GM18519 (cell line): Measurements from ENCODE around the gene CROCC.
"Not testable (repeated sequence)": the region's sequence is repeated elsewhere in the genome, so short reads cannot be mapped to it uniquely, and the experiment has no call there.

Experiments used
- ATAC-seq: cut with Tn5 transposase; IDR thresholded peaks from one replicate; pipeline ENCODE4 v1.9.1; 2021; ENCODE audit warnings: mild to moderate bottlenecking, moderate library complexity; ENCODE audit not compliant: unreplicated experiment, low FRiP score

The CROCC gene

DNA sequence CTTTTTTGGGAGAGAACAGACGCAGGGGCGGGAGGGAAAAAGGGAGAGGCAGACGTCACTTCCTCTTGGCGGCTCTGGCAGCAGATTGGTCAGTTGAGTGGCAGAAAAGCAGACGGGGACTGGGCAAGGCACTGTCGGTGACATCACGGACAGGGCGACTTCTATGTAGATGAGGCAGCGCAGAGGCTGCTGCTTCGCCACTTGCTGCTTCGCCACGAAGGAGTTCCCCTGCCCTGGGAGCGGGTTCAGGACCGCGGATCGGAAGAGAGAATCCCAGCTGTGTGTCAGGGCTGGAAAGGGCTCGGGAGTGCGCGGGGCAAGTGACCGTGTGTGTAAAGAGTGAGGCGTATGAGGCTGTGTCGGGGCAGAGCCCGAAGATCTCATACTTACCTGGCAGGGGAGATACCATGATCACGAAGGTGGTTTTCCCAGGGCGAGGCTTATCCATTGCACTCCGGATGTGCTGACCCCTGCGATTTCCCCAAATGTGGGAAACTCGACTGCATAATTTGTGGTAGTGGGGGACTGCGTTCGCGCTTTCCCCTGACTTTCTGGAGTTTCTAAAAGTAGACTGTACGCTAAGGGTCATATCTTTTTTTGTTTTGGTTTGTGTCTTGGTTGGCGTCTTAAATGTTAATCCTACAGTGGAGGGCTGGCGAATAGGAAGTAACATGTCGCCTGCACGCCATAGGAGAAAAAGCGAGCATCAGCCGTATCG, 26.0 kb upstream of the CROCC start, which contains the start of gene RNU1-2:
TSS of gene RNU1-2 (plus strand) at position 383 of the 718 bp plus-strand sequence.
- peak; percentile 84 for ATAC-seq

DNA sequence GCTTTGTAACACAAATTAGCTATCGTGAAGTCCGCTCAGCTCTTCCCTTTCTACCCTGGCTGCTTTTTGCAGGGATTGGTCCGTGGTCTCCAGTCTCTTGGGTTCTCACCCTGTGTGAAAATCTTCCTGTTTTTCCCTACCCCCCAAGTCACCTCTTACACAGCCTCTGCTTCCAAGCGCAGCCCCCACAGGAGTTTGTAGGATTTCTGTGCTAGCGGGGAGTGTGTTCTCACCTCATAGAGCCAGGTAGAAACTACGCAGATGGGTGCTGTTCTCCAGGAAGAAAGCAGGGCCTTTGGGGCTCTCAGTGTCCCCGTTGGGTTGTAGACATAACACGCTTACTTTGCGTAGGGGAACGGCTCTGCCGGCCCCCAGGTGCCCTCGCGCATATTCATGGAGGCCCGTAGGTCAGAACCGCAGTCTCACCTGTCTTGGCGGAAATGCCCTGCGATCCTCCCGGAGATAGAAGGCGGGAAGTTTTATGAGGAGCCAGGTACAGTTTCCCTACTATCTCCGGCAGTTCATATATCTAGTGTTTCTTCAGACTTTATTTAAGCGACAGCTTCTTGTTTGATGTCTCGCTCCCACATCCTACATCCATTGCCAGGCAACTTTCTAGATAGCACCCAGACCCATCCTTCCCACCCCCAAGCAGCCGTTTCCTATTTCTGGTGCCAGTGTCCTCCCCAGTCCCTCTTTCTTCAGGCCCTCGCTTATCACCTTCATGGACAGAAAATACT, 25.2 kb upstream of the CROCC start:
- ATAC-seq, result not testable (repeated sequence)

DNA sequence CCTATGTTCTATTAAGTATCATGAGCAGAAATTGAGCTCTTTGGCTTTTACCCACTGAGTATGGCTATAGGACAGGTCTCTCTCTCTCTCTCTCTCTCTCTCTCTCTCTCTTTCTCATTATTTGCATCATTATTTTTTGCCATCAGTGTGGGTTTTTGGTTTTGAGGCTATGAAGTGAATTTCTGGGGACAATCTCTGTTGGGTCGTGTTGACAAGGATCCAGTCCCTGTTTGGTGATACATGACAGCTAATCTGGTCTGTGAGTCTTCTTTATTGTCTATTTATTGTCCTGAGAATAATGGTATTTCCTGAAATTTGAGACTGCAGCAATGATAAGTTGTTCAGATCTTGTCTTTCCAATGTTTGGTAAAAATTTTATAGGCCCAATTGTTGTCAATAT, 24.1 kb upstream of the CROCC start:
- ATAC-seq, result not testable (repeated sequence)

DNA sequence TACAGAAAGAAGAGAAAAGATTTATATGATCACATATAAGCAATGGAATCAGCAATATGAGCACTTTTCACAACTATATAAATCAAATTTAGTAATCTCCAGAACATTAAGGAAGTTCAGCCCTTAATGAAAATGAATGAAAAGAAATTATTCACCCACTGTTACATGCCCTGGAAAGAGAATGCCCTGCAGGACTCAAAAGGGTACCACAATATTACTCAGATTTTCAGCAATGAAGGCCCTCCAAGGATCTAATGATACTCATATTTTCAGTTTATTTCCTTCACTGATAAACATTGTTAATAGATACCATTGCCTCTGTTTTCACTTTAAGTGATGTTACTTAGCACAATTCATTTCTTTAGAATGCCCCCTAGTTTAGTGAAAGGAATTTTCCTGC, 23.4 kb upstream of the CROCC start:
- not testable (repeated sequence) for ATAC-seq

DNA sequence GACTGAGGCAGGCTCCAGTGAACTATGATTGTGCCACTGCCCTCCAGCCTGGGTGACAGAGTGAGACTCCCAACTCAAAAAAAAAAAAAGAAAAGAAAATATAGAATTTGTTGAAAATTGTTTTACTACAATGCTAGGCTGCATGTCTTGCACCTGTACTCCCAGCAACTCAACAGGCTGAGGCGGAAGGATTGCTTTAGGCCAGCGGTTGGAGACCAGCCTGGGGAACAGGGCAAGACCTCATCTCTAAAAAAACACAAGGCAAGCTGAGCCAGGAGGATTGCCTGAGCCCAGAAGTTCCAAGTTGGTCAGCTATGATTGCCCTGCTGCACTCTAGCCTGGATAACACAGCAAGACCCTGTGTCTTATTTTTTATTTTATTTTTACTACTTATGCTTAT, 22.7 kb upstream of the CROCC start:
- ATAC-seq, result not testable (repeated sequence)

DNA sequence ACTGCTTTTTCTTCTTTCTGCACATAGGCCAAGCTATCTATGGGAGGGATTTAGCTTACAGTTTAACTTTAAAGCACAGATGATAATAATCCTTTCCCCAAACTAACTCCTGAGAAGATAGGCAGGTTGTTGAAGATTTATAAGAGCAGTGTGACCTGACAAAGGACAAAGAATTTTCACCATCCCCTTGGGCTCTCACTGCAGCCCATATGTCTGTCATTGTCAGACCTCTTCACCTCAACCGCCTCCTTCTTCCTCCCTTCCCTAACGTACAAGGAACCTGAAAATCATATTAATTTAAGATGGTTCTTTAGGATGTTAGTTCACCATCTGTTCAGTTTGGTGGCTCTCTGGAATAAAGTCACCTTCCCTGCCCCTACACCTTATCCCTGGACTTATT, 21.0 kb upstream of the CROCC start:
- no peak for ATAC-seq

DNA sequence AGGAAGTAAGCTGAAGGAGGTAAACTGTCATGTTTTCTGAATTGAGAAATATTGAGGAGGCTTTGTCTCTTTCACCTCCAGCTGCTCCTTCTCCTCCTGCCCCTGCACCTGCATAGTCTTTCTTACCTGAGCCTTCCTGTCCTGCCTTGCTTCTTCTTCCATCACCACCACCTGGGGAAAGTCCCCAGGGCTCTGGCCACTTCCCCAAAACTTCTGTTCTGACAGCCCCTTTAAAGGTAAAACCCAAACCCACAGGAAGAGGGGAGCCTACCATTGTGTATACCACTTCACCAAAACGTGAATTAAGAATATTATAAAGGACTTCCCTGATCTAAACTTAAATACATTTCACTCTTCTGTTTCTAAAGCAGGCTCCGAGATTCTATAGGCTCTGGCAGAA, 20.4 kb upstream of the CROCC start:
- not testable (repeated sequence) for ATAC-seq

DNA sequence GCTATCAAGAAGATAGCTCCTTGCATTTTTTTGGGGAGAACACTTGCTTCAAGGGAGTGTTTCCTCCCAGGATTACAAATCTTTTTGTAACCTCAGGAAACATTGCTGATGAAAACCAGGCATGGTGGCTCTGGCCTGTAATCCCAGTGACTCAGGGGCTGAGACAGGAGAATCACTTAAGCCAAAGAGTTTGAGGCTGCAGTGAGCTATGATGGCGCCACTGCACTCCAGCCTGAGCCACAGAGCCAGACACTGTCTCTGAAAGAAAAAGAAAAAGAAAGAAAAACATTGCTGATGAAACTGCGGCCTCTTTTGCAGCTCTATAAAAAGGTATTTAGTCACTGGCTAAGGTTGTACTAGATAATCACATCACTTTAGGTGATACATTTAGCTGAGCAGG, 18.7 kb upstream of the CROCC start:
- no peak for ATAC-seq

DNA sequence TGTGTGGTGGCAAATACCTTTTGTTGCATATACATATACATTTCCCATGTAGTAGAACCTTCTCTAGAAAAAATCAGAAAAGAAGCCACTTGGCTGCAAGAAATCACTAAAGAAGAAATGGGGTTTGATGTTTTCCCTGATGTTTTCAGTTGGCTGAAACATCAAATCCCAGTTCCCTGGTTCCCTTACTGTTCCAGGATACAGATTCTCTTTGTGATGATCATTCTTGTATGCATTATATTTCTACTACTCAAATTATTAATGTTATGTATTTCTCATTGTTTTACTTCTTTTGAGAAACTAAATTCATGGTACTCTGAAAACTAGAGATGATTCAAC, 18.3 kb upstream of the CROCC start:
- no peak for ATAC-seq

DNA sequence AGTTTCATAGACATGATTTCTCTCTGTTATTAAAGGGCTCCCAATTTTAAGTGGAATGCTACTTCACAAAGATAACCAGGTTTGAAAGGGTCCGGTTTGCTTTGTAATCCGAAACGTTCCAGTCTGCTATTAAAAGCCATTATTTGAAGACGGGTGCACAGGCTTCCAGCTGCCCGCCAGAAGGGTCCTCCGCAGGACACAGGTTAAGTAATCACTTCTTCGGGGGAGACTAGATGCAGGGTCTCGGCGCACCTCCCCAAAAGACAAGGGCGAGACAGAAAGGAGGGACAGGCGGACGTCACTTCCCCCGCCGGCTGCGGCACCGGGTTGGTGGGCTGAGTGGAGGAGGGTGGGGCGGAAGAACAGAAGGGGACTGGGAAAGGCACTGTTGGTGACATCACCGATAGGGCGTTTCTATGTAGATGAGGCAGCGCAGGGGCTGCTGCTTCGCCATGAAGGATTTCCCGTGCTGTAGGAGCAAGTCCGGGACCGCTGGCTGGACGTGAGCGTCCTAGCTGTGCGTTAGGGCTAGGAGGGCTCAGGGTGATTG, 17.1 kb upstream of the CROCC start:
- peak; percentile 54 for ATAC-seq

DNA sequence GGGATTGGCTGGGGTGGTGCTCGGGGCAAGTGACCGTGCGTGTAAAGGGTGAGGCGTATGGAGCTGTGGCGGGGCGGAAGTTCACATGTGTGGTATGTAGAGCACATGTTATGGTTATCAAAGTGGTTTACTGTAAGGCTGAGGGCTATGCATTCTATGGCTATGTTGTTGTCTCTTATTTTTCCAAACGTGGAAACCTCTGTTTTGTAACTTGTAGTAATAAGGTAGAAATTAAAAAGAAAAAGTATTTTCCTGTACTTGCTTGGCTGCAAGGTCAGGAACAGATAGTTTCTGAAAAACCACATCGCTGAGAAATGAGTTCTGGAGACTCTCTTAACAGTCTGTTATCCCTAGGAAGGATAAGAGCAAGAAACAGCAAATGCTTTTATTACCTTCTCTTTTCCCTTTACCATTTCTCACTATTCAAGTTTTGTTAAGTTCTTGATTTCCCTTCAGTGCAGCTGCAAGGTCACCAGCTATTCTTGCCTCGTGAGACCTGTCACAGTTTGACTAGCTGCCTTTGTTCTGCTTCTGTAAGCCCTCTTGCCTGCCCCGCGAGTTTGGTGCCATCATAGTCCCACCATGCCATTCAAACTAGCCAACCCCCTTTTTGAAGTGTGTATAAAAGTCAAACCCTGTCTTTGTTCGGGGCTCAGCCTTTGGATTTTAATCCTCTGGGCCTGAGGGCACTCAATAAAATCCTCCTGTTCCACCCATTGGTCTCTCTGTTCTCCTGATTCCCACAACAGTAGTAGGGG, 16.4 kb upstream of the CROCC start:
- peak; percentile 38 for ATAC-seq

DNA sequence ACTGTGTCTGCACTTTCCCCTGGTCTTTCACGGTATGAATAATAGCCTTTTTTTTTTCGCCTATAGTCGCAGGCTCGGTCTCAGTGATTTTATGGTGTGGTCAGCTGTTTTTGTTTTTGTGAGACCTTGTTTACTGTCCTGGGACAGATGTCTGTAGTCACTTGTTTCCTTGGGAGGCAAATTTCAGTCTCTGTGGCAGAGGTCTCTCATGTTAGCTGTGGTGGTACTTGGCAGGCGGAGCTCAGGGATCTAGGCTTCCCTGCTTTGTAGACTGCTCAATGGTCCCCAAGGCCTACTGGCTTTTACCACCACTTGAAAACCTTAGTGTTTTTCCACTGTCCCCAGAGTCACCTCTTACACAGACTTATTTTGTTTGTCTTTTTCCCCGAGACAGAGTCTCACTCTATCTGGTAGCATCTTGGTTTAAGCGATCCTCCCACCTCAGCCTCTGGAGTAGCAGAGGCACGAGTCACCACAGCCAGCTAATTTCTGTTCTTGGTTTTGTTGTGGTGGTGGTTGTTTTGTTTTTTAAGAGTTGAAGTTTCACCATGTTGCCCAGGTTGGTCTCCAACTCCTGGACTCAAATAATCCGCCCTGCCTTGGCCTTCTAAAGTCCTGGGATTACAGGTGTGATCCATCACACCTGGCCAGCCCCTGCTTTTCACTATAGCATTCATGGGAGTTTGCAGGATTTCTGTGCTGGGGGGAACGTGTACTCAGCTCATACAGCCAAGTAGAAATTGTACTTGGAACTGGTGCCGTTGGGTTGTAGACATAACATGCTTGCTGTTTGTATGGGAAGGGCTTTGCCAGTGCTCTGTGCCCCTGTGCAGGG, 15.6 kb upstream of the CROCC start:
- ATAC-seq, result no peak

DNA sequence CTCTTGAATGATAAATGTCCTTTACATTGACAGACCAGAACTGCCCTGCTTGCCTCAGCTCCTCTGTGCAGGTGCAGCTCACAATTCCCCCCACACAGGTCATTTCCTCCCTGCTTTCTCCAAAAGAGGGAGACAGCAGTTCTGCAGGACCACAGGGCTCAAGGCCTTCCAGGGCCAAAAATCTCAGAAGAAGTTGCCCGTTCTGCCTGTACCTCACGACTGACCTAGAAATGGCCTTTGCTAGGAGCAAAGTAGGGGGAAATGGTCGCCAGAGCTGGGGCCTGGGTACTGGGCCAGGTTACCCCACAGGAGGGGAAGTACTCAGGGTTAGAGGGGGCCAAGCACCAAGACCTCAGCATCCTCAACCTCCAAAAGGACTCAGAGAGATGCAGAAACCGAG, 14.9 kb upstream of the CROCC start:
- no peak for ATAC-seq

DNA sequence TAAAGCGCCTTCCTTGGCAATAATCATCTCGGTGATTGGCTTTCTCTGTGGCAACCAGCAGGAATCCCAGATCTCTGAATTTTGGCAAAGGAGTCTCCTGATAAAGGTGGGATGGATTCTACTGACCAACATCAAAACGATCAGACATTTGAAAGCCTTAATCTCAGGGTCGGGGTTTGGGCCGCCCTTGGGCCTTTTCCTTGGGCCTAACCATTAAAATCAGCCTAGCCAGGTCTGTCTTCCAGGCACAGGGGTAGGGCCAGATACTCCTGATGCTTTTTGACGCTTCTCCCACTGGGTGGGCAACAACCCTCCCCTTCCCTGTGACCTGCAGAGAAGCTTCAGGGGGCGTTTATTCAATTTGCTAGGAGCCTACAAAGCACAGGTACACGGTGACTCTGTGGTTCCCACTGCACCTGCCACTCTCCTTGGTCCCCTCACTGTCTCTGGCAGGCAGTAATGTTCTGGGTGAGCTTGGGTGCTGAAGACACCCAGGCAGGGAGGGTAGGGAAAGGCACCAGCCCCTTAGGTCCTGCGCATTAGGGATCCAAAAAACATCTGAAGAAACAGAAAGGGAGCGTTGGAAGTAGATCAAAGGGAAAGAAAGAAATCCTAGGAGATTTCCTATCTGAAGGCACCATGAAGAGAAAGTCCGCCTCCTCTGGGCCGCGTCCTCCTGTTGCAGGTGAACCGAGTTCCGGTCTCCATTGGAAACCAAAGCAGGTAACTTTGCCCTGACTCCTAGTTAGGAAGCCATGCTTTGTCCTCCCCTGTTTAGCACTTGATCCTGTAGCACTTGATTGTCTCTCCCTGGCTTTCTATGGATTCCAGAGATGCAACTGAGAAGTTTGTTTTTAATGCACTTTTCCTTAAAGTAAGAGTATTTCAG, 13.6 kb upstream of the CROCC start:
- ATAC-seq, result no peak

DNA sequence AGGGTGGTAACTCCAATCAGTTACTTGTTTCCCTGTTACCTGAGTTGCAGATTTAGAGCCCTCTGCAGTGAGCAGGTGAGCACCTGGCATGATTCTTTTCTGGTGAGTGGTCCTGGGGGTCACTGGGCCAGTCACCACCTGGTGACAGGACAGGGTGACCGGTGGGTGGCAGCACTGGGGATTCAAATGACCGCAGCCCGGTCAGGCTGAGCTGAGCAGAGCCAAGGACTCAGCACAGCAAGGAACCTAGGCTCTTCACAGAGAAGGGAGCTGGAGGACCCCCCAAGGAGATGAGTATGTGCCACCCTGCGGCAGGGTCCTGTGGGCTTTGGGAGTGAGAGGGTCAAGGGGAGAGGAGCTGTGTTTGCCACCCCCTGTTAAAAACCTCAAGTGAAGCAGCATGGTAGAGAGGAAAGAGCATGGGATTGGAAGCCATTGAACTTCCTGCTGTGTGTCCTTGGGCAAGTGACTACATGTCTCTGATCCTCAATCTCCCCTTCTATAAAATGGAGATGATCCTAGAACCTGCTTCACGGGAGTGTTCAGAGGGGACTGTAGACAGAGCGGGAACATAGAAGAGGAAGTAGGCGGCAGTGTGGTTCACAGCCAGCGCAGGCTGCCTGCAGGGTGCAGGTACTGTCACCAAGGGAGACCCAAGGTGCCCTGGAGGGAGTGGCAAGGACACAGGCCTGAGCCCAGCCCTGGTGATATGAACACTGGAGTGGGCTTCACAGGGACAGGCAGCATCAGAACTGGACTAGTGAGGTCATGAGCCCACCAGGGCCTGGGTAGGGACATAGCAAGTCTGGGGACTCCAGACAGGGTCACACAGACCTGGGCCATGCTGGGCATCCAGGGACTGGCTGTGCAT, 9.6 kb upstream of the CROCC start:
- not testable (repeated sequence) for ATAC-seq

DNA sequence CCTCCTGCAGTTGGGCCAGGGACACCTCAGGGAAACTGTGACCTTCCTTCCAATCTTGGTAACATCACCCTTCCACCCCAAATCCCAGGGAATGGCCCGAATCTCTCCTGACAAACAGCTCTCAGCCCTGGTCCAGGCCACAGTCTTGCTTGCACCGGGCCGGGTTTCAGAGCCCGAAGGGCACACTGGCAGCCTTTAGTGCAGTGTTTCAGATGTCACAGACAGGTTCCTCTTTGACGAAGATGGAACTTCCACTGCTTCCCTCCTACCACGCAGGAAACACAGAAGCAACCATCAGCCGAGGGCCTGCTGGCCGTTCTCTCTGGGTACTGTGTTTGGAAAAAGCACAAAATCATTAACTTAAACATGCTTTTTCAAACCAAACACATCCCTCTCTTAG, 9.0 kb upstream of the CROCC start:
- not testable (repeated sequence) for ATAC-seq

DNA sequence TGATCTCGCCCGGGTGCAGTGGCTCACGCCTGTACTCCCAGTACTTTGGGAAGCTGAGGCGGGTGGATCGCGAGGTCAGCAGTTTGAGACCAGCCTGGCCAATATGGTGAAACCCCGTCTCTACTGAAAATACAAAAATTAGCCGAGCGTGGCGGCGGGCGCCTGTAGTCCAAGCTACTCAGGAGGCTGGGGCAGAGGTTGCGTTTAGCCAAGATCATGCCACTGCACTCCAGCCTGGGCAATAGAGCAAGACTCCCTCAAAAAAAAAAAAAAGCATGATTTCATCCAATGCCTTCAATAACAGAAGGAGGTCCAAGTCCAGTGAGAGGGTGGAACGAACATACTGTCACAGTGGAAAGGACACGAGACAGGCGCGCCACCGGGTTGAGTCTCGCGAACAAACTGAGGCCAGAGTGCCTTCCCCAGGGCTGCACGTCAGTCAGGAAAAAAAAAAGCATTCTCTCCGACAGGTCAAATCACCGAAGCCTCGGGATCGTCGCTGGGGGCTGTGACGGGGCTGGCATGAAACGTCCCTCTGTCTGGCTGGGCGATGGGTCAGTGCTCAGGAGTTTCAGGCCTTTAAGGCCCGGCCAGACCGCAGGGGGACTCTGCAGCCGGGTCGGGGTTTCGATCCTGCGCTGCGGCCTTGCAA, 8.4 kb upstream of the CROCC start:
- no peak for ATAC-seq
